HepG2 (cell line): ENCODE measurements around the gene SIRPB1. TPM values are rescaled to one million over a fixed set of nuclear protein-coding genes. Genes with fewer than 3 reads are reported as not detected.

Source experiments
- ATAC-seq: fragments of 200-7000 bp; cut with Tn5 transposase; 3 replicates; pipeline ENCODE4 v1.9.1; 2020; ENCODE audit warnings: mild to moderate bottlenecking, moderate library complexity
- BruUV-seq: library from RNA; stranded (reverse); fragments of 400-500 nt; replicated peaks from 2 replicates; lab custom pipeline; 2021; lab: Mats Ljungman, UMichigan
- CTCF ChIA-PET: fragments of 300-600 bp; formaldehyde crosslinking; extraction: SDS; loops from one replicate; lab custom pipeline; 2021; ENCODE audit warnings: low total read pairs, inconsistent platforms, low intra/inter-chr PET ratio; lab: Yijun Ruan, JAX
- POLR2A ChIA-PET: fragments of 350-600 bp; sonication (Branson Sonifier 250); formaldehyde crosslinking; loops from one replicate; lab custom pipeline; 2020; ENCODE audit warnings: antibody characterized with exemption, inconsistent platforms; lab: Yijun Ruan, JAX
- DNase-seq: peaks from one replicate; pipeline ENCODE4 v3.0.0-alpha.2; 2015; ENCODE audit warnings: low spot score
- FAIRE-seq: peaks from 3 replicates; lab custom pipeline; 2011; peaks lifted over from hg19 to GRCh38; lab: Jason Lieb, UNC
- H2AFZ ChIP-seq: one replicate; pipeline ENCODE4 v1.6.1; 2011; ENCODE audit warnings: low read length, inconsistent platforms
- H3K27ac ChIP-seq: fragments of 300-600 bp; 3 replicates; pipeline ENCODE4 v1.8.0; 2011; ENCODE audit warnings: mixed run types, mild to moderate bottlenecking, mixed read lengths, low read length, inconsistent platforms; ENCODE audit not compliant: insufficient read depth; ENCODE audit errors: extremely low read length
- H3K27me3 ChIP-seq, 2 experiments: fragments of 200-600 bp in 1 of 2; 2 replicates in 1 of 2; 3 replicates in 1 of 2; pipeline versions ENCODE4 v1.6.0 to v1.8.0; 2011; ENCODE audit warnings: low read length in 2 of 2, mild to moderate bottlenecking in 2 of 2, moderate library complexity in 2 of 2, inconsistent platforms in 1 of 2; ENCODE audit not compliant: insufficient read depth in 2 of 2, control insufficient read depth in 1 of 2
- H3K36me3 ChIP-seq, 2 experiments: fragments of 200-600 bp in 1 of 2; replicated peaks in 1 of 2; 2 replicates in 1 of 2; 3 replicates in 1 of 2; pipeline versions ENCODE4 v1.5.1 to v1.8.0; 2011; ENCODE audit warnings: low read length in 2 of 2, inconsistent platforms in 1 of 2; ENCODE audit not compliant: insufficient read depth in 2 of 2, control insufficient read depth in 1 of 2
- H3K4me1 ChIP-seq: 2 replicates; pipeline ENCODE4 v1.5.1; 2012; ENCODE audit warnings: low read length, inconsistent platforms; ENCODE audit not compliant: insufficient read depth
- H3K4me2 ChIP-seq: 2 replicates; pipeline ENCODE4 v1.6.0; 2011; ENCODE audit warnings: low read depth, low read length, inconsistent platforms
- H3K4me3 ChIP-seq, 3 experiments: fragments of 200-600 bp in 1 of 3; sonication (generic), shearing (Covaris generic) in 1 of 3; replicated peaks in 1 of 3; 2 replicates each; pipeline ENCODE4 v1.5.1; 2011 to 2016; ENCODE audit warnings: low read length in 3 of 3, inconsistent platforms in 2 of 3, low read depth in 2 of 3, mild to moderate bottlenecking in 2 of 3, control low read depth in 1 of 3, mixed read lengths in 1 of 3; ENCODE audit not compliant: insufficient read depth in 1 of 3
- H3K79me2 ChIP-seq: one replicate; pipeline ENCODE4 v1.6.1; 2011; ENCODE audit warnings: low read length, inconsistent platforms; ENCODE audit not compliant: insufficient read depth
- H3K9ac ChIP-seq: 2 replicates; pipeline ENCODE4 v1.6.0; 2011; ENCODE audit warnings: mild to moderate bottlenecking, low read depth, low read length, inconsistent platforms; ENCODE audit not compliant: insufficient read depth
- H3K9me3 ChIP-seq: 2 replicates; pipeline ENCODE4 v1.5.1; 2012; ENCODE audit warnings: mild to moderate bottlenecking, low read length
- H4K20me1 ChIP-seq: 2 replicates; pipeline ENCODE4 v1.6.0; 2011; ENCODE audit warnings: inconsistent platforms, mild to moderate bottlenecking, low read length, moderate library complexity; ENCODE audit not compliant: insufficient read depth
- BRCA1 ChIP-seq: sonication (generic); formaldehyde crosslinking; IDR thresholded peaks from 2 replicates; pipeline ENCODE4 v1.4.0; 2020; ENCODE audit warnings: missing genetic modification reagents
- EED ChIP-seq: sonication (generic); formaldehyde crosslinking; IDR thresholded peaks from 2 replicates; pipeline ENCODE4 v1.5.0; 2020; ENCODE audit warnings: mild to moderate bottlenecking, missing genetic modification reagents
- MIXL1 ChIP-seq: IDR thresholded peaks from 2 replicates; pipeline ENCODE4 v1.6.1; 2016
- NR2F2 ChIP-seq: IDR thresholded peaks from 2 replicates; pipeline ENCODE4 v1.6.1; 2012; ENCODE audit warnings: low read depth, inconsistent platforms, borderline replicate concordance
- ZNF235 ChIP-seq: sonication (generic); formaldehyde crosslinking; IDR thresholded peaks from 2 replicates; pipeline ENCODE4 v1.8.1; 2023; ENCODE audit warnings: mild to moderate bottlenecking, missing genetic modification reagents, borderline replicate concordance
- ZNF577 ChIP-seq: sonication (generic); formaldehyde crosslinking; IDR thresholded peaks from 2 replicates; pipeline ENCODE4 v1.4.0; 2020; ENCODE audit warnings: mild to moderate bottlenecking, low read depth, missing genetic modification reagents, borderline replicate concordance
- ZNF639 ChIP-seq: conservative IDR thresholded peaks from 2 replicates; pipeline ENCODE4 v1.6.1; 2018; ENCODE audit warnings: missing genetic modification reagents
- ZNF749 ChIP-seq: sonication (generic); formaldehyde crosslinking; IDR thresholded peaks from 2 replicates; pipeline ENCODE4 v1.8.0; 2022; ENCODE audit warnings: mild to moderate bottlenecking, missing genetic modification reagents, moderate library complexity, borderline replicate concordance
- WGBS: methylation state at CpG from one replicate; pipeline ENCODE4 v1.1.6; 2017; ENCODE audit warnings: low lambda C conversion rate; 5-methylcytosine and 5-hydroxymethylcytosine counted together
- in situ Hi-C: cut with HindIII; loops from 2 replicates; pipeline ENCODE4 v1.10.0; 2017; ENCODE audit warnings: low pct_unique_long_range_greater_than_20kb; ENCODE audit not compliant: extremely low pct_ligation_motif_present
- intact Hi-C: fragments of 100-400 bp; cut with micrococcal nuclease; formaldehyde crosslinking; loops from one replicate; pipeline ENCODE4 v1.10.0; 2022; ENCODE audit not compliant: unreplicated experiment
- polyA plus RNA-seq, 8 experiments: library from polyadenylated mRNA; depleted of rRNA in 3 of 8; stranded (reverse) in 7 of 8; unstranded in 1 of 8; fragments of >200 nt; fragmentation: Illumina TruSeq in 4 of 8; extraction: Trizol in 4 of 8; gene quantifications; 2 replicates each; pipeline versions ENCODE4 v1.2.1 to v1.2.3, GENCODE V29; 2011 to 2016; ENCODE audit warnings: low read depth in 4 of 8, missing spikeins in 1 of 8, mixed read lengths in 1 of 8; ENCODE audit not compliant: insufficient read depth in 1 of 8
- total RNA-seq, 5 experiments: library from RNA; depleted of rRNA; stranded (reverse); fragments of >200 nt; fragmentation: Illumina TruSeq; extraction: Trizol; gene quantifications; 2 replicates each; pipeline ENCODE4 v1.2.3, GENCODE V29; 2016; ENCODE audit warnings: low read depth in 1 of 5
- TF ChIP-seq, protein P1 (sequence below): sonication (generic); formaldehyde crosslinking; IDR thresholded peaks from 2 replicates; pipeline ENCODE4 v1.5.0; 2020; ENCODE audit warnings: mild to moderate bottlenecking, missing genetic modification reagents, moderate library complexity
- TF ChIP-seq, protein P2 (sequence below): sonication (generic); formaldehyde crosslinking; IDR thresholded peaks from 2 replicates; pipeline ENCODE4 v1.4.0; 2020; ENCODE audit warnings: missing genetic modification reagents
- TF ChIP-seq, protein P3 (sequence below): sonication (generic); formaldehyde crosslinking; conservative IDR thresholded peaks from 2 replicates; pipeline ENCODE4 v1.4.0; 2020; ENCODE audit warnings: missing genetic modification reagents

Gene SIRPB1
- total and polyA plus RNA-seq, 2 of the 13 experiments (the other 11 are each of a cell fraction or from before 2014, with no cell fraction given) = 0.41 to 1.4 TPM

- CTCF ChIA-PET = no interaction called here
- ATAC-seq = no peak
Observed at GRCh38 chr20:1622450-1622849, 2.6 kb upstream of the SIRPB1 start.

DNA sequence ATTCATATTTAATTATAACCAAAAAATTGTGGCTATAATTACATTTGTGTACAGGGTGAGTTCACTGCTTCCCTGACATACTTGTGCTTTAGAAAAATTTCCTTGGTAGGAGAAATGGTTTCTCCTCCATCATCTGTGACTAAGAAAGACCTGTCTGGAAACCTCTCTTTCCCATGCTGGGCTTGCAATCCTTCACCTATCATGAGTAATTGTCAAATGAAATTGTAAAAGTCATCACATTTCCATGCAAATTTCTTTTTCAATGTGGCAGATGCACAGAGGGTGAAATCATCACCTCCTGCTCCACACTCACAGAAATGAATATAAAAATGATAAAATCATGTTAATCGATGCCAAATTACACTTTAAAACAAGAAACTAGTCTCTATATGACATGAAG, 1.5 kb upstream of the SIRPB1 start:
- no peaks in the 10 kb centered on the region for H4K20me1 ChIP-seq
- no peaks in the 10 kb centered on the region for H3K4me1 ChIP-seq
- H3K4me2 ChIP-seq = no peak overlapping the region
- H3K27ac ChIP-seq = no peak overlapping the region
- 5% methylated on average over 1 of the region's 1 CpG for WGBS
- H3K9me3 ChIP-seq = no peaks in the 10 kb centered on the region
- in situ Hi-C loops (no loop called here), intact Hi-C loops (no loop called here)
- H3K36me3 ChIP-seq = no peaks in the 10 kb centered on the region
- no peak overlapping the region for H2AFZ ChIP-seq
- H3K27me3 ChIP-seq = no peaks in the 10 kb centered on the region; a peak in 1 of 5 replicates
- BruUV-seq = no TSS peak
- ATAC-seq = no peak
- no peak overlapping the region for H3K4me3 ChIP-seq
- FAIRE-seq = no peak
- H3K79me2 ChIP-seq = no peaks in the 10 kb centered on the region
- DNase-seq = no peak
- H3K9ac ChIP-seq = no peak overlapping the region
- POLR2A ChIA-PET = no interaction called here
- CTCF ChIA-PET = no interaction called here
- TF ChIP-seq, protein P1, sequence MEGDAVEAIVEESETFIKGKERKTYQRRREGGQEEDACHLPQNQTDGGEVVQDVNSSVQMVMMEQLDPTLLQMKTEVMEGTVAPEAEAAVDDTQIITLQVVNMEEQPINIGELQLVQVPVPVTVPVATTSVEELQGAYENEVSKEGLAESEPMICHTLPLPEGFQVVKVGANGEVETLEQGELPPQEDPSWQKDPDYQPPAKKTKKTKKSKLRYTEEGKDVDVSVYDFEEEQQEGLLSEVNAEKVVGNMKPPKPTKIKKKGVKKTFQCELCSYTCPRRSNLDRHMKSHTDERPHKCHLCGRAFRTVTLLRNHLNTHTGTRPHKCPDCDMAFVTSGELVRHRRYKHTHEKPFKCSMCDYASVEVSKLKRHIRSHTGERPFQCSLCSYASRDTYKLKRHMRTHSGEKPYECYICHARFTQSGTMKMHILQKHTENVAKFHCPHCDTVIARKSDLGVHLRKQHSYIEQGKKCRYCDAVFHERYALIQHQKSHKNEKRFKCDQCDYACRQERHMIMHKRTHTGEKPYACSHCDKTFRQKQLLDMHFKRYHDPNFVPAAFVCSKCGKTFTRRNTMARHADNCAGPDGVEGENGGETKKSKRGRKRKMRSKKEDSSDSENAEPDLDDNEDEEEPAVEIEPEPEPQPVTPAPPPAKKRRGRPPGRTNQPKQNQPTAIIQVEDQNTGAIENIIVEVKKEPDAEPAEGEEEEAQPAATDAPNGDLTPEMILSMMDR (CRISPR knock-in tag) = no peak
- TF ChIP-seq EED (CRISPR knock-in tag) = no peak
- no peak for TF ChIP-seq ZNF639 (CRISPR knock-in tag)
- TF ChIP-seq, protein P2, sequence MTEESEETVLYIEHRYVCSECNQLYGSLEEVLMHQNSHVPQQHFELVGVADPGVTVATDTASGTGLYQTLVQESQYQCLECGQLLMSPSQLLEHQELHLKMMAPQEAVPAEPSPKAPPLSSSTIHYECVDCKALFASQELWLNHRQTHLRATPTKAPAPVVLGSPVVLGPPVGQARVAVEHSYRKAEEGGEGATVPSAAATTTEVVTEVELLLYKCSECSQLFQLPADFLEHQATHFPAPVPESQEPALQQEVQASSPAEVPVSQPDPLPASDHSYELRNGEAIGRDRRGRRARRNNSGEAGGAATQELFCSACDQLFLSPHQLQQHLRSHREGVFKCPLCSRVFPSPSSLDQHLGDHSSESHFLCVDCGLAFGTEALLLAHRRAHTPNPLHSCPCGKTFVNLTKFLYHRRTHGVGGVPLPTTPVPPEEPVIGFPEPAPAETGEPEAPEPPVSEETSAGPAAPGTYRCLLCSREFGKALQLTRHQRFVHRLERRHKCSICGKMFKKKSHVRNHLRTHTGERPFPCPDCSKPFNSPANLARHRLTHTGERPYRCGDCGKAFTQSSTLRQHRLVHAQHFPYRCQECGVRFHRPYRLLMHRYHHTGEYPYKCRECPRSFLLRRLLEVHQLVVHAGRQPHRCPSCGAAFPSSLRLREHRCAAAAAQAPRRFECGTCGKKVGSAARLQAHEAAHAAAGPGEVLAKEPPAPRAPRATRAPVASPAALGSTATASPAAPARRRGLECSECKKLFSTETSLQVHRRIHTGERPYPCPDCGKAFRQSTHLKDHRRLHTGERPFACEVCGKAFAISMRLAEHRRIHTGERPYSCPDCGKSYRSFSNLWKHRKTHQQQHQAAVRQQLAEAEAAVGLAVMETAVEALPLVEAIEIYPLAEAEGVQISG (CRISPR knock-in tag) = no peak
- TF ChIP-seq ZNF749 (CRISPR knock-in tag) = no peak
- TF ChIP-seq ZNF235 (CRISPR knock-in tag) = no peak
- TF ChIP-seq BRCA1 (CRISPR knock-in tag) = no peak

More at GRCh38 chr20:1622450-1622849, 2.6 kb upstream of the SIRPB1 start:
- POLR2A ChIA-PET = no interaction called here
- intact Hi-C loops (no loop called here), in situ Hi-C loops (no loop called here)
- H4K20me1 ChIP-seq = no peaks in the 10 kb centered on the region
- peak; percentile 0 for DNase-seq
- H3K9ac ChIP-seq = no peak overlapping the region
- no TSS peak for BruUV-seq
- no peaks in the 10 kb centered on the region for H3K36me3 ChIP-seq
- no peak for FAIRE-seq
- TF ChIP-seq, protein P3, sequence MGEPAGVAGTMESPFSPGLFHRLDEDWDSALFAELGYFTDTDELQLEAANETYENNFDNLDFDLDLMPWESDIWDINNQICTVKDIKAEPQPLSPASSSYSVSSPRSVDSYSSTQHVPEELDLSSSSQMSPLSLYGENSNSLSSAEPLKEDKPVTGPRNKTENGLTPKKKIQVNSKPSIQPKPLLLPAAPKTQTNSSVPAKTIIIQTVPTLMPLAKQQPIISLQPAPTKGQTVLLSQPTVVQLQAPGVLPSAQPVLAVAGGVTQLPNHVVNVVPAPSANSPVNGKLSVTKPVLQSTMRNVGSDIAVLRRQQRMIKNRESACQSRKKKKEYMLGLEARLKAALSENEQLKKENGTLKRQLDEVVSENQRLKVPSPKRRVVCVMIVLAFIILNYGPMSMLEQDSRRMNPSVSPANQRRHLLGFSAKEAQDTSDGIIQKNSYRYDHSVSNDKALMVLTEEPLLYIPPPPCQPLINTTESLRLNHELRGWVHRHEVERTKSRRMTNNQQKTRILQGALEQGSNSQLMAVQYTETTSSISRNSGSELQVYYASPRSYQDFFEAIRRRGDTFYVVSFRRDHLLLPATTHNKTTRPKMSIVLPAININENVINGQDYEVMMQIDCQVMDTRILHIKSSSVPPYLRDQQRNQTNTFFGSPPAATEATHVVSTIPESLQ (CRISPR knock-in tag) = no peak
- TF ChIP-seq NR2F2 (no peak), MIXL1 (no peak), ZNF577 (no peak)
- no peak overlapping the region for H3K4me3 ChIP-seq
- no peaks in the 10 kb centered on the region for H3K79me2 ChIP-seq
- H3K27ac ChIP-seq = no peak overlapping the region
- H3K27me3 ChIP-seq = peaks cover 0 to 2% of the 10 kb centered on the region in 2 experiments; a peak in 3 of 5 replicates
- H3K4me1 ChIP-seq = no peaks in the 10 kb centered on the region
- no peak overlapping the region for H2AFZ ChIP-seq
- no peaks in the 10 kb centered on the region for H3K9me3 ChIP-seq
- 0% methylated on average over 1 of the region's 1 CpG for WGBS
- no peak overlapping the region for H3K4me2 ChIP-seq
